Upper lobe of left lung (tissue), 4 donors: ENCODE results near the gene GABRG3.

Experiments
- EP300 ChIP-seq, 4 donors: sonication (generic); formaldehyde crosslinking; IDR thresholded peaks; one replicate each; pipeline ENCODE4 v1.5.1; 2017; ENCODE audit warnings: antibody characterized with exemption in 4 of 4, control low read depth in 2 of 4
- POLR2A ChIP-seq, 4 donors: fragments of 450-650 bp; IDR thresholded peaks; one replicate each; pipeline ENCODE4 v1.5.1; 2016 to 2017; ENCODE audit warnings: antibody characterized with exemption in 4 of 4, mild to moderate bottlenecking in 2 of 4
- POLR2AphosphoS5 ChIP-seq, 2 donors: sonication (generic); formaldehyde crosslinking; IDR thresholded peaks; one replicate each; pipeline ENCODE4 v1.5.1; 2017; ENCODE audit warnings: antibody characterized with exemption in 2 of 2
- TF ChIP-seq, protein P1 (sequence below), 6 experiments: fragments of 450-650 bp in 4 of 6; fragments of 200-600 bp in 2 of 6; sonication (generic) in 2 of 6; IDR thresholded peaks; one replicate each; pipeline ENCODE4 v1.5.1; 2016 to 2019; ENCODE audit warnings: antibody characterized with exemption in 6 of 6

DNA sequence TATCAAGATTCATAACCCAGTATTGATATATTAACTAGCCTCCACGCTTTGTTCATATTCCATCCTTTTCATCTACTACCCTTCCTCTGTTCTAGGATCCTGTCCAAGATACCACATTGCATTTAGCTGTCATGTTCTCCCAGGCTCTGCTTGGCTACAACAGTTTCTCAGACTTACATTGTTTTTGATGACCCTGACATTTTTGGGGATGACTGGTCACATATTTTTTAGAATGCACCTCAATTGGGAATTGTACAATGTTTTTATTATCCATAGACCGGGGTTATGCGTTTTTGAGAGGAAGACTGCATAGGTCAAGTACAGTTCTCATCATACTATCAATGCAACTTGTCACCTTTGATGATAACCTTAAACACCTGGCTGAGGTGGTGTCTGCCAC, 421.2 kb downstream of the GABRG3 start:
- TF ChIP-seq, protein P1, sequence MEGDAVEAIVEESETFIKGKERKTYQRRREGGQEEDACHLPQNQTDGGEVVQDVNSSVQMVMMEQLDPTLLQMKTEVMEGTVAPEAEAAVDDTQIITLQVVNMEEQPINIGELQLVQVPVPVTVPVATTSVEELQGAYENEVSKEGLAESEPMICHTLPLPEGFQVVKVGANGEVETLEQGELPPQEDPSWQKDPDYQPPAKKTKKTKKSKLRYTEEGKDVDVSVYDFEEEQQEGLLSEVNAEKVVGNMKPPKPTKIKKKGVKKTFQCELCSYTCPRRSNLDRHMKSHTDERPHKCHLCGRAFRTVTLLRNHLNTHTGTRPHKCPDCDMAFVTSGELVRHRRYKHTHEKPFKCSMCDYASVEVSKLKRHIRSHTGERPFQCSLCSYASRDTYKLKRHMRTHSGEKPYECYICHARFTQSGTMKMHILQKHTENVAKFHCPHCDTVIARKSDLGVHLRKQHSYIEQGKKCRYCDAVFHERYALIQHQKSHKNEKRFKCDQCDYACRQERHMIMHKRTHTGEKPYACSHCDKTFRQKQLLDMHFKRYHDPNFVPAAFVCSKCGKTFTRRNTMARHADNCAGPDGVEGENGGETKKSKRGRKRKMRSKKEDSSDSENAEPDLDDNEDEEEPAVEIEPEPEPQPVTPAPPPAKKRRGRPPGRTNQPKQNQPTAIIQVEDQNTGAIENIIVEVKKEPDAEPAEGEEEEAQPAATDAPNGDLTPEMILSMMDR (IDR thresholded peaks at IDR 0.05), result no peak
- TF ChIP-seq POLR2AphosphoS5 (IDR thresholded peaks at IDR 0.05) (no peak), POLR2A (IDR thresholded peaks at IDR 0.05) (no peak), EP300 (IDR thresholded peaks at IDR 0.05) (no peak)
